Measurements from ENCODE around the gene MRGPRF. TPM values are rescaled to one million over a fixed set of nuclear protein-coding genes. Genes with fewer than 3 reads are reported as not detected.

MRGPRF gene
- total RNA-seq, 2 donors from 2014 or later = 4.7 to 7.6 TPM

DNA sequence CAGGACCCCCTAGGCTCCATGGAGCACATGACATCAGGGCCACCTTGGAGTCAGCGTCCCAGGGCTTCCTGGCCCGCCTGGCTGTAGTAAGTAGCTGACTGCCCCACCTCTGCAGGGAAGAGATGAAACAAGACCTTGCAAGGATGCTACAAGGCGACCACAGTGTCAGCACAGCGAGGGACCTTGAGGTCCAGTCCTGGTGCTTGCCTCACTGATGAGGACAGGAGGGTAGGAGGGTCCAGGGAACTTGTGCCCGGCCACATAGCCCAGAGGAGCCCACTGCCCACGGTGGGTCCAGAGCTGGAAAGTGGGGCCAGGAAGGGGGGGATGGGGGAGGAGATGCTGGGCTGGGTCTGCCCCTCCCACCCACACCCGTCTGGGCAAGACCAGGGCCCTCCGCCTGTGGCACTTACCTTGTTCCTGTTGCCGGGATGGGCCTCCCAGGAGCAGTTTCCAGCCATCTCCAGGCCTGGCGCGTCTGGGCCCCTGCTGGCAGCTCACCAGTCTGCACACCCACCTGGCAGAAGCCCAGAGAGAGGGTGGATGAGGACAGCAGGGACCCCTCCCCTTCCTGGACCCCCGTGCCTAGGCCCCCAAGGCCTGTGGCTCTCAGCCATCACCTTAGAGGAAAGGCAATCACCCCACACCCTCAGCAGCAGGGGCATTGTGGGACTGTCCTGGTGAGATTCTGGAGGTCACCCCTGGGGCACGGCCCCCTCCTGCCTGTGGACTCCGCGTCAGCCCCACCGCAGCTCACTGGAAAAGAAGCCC, 3.4 kb downstream of the MRGPRF start:
- Histone ChIP-seq H3K4me1 (peaks cover 38% of the 10 kb centered on the region), H3K36me3 (replicated peaks in 1 of 2; ENCODE audit: insufficient read depth in 1 of 2, low read depth in 2 of 2) (no peaks in the 10 kb centered on the region), H3K9me3 (no peaks in the 10 kb centered on the region), H3K4me3 (no peak overlapping the region), H3K27me3 (peaks cover 0 to 5% of the 10 kb centered on the region in 2 donors), H3K27ac (peak overlapping the region in 2 of 4 donors; percentile 67 to 76)
- no peak for ATAC-seq
- no peak for TF ChIP-seq POLR2A (IDR thresholded peaks at IDR 0.05)
- TF ChIP-seq, protein P1, sequence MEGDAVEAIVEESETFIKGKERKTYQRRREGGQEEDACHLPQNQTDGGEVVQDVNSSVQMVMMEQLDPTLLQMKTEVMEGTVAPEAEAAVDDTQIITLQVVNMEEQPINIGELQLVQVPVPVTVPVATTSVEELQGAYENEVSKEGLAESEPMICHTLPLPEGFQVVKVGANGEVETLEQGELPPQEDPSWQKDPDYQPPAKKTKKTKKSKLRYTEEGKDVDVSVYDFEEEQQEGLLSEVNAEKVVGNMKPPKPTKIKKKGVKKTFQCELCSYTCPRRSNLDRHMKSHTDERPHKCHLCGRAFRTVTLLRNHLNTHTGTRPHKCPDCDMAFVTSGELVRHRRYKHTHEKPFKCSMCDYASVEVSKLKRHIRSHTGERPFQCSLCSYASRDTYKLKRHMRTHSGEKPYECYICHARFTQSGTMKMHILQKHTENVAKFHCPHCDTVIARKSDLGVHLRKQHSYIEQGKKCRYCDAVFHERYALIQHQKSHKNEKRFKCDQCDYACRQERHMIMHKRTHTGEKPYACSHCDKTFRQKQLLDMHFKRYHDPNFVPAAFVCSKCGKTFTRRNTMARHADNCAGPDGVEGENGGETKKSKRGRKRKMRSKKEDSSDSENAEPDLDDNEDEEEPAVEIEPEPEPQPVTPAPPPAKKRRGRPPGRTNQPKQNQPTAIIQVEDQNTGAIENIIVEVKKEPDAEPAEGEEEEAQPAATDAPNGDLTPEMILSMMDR (IDR thresholded peaks at IDR 0.05) = no peak
- WGBS, 2 donors = 55 to 67% methylated on average over 9 to 13 of the region's 16 CpGs
- no peak for DNase-seq
- intact Hi-C loops (cut with DNase I) = no loop called here

DNA sequence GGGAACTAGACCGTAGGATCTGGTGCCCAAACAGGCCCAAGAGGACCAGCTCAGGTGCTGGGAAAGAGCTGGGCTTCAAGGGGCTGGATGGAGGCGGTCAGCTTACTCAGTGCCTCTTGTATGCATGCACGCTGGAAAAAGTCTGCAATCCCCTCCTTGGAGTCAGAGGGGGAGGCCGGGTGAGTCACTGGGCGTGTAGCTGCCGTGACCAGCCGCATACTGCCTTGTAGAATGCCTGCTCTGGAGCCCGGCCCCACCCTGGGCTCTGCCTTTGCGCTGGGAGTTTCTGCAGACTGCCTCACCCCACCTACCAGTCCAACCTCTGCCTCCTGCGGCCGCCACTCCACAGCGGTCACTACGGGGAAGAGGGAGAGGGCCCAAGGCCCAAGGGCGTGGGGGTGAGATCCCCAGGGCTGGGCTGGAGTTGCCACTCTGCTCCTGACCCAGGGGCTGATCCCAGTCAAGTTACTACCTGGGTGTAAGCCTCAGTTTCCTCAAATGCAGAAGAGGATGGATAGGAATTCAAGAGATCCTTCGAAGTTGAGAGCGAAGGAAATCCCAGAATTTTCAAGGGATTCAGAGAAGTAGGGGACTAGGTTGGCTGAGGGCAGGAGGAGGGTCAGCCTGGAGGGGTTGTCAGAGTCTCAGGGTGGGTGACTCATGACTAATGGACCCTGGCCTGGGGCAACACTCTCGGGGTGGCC, 4.2 kb downstream of the MRGPRF start:
- Histone ChIP-seq H3K4me1 (peaks cover 38% of the 10 kb centered on the region), H3K9me3 (no peaks in the 10 kb centered on the region), H3K27me3 (peaks cover 0 to 5% of the 10 kb centered on the region in 2 donors), H3K4me3 (no peak overlapping the region), H3K27ac (peak overlapping the region in 3 of 4 donors; percentile 16 to 76 (median 67)), H3K36me3 (replicated peaks in 1 of 2; ENCODE audit: insufficient read depth in 1 of 2, low read depth in 2 of 2) (no peaks in the 10 kb centered on the region)
- WGBS, 2 donors = 55 to 62% methylated on average over 17 of the region's 17 CpGs
- ATAC-seq = peak; percentile 49
- DNase-seq = peak in 3 of 4 donors; percentile 46 to 70 (median 60)
- peak in 2 of 3 donors; percentile 3 to 9 for TF ChIP-seq POLR2A (IDR thresholded peaks at IDR 0.05)
- TF ChIP-seq, protein P1 (IDR thresholded peaks at IDR 0.05) = no peak
- intact Hi-C loops (cut with DNase I) = no loop called here

DNA sequence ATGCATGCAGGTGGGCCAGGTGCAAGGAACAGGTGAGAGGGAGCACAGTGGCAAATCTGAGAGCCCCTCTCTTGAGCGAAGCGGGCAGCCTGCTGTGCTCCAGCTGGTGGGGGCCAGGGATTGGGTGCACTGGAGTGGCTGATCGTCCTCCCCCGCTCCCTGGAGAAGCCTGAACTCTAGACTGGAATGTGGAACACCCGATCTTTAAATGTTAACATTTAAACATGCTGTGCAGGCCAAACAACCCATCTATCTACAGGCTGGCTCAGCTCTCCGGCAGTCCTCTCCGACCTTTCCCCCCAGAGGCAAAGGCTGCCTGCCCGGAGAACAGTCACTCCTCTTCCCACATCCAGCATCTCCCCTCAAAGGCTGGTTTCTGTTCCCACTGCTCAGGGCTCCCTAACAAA, 5.1 kb downstream of the MRGPRF start:
- Histone ChIP-seq H3K27me3 (no peaks in the 10 kb centered on the region), H3K27ac (peak overlapping the region in 3 of 4 donors; percentile 16 to 76 (median 67)), H3K4me1 (peaks cover 32% of the 10 kb centered on the region), H3K9me3 (no peaks in the 10 kb centered on the region), H3K4me3 (no peak overlapping the region), H3K36me3 (replicated peaks in 1 of 2; ENCODE audit: insufficient read depth in 1 of 2, low read depth in 2 of 2) (no peaks in the 10 kb centered on the region)
- peak in 1 of 4 donors; percentile 38 for DNase-seq
- TF ChIP-seq POLR2A (IDR thresholded peaks at IDR 0.05) = peak in 1 of 3 donors; percentile 2
- TF ChIP-seq, protein P1 (IDR thresholded peaks at IDR 0.05) = no peak
- 28 to 30% methylated on average over 8 of the region's 8 CpGs for WGBS, 2 donors
- peak; percentile 41 for ATAC-seq
- intact Hi-C loops (cut with DNase I) = no loop called here

DNA sequence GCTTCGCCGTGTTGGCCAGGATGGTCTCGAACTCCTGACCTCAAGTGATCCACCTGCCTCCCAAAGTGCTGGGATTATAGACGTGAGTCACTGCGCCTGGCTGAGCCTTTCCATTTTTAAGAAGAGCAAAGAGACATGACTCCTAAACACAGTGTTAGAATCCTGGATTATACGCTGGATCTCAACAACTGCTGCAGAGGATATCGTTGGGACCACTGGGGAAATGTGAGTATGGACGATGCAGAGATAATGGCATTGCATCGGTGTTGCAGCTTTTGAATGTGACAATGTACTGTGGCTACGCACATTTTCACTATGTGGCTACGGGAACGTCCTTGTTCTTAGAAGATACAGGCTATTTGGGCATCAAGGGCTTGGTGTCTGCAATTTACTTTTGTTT, 6.2 kb downstream of the MRGPRF start:
- Histone ChIP-seq H3K27ac (peak overlapping the region in 2 of 4 donors; percentile 67 to 76), H3K36me3 (replicated peaks in 1 of 2; ENCODE audit: insufficient read depth in 1 of 2, low read depth in 2 of 2) (no peaks in the 10 kb centered on the region), H3K4me1 (peaks cover 32% of the 10 kb centered on the region), H3K27me3 (no peaks in the 10 kb centered on the region), H3K4me3 (no peak overlapping the region), H3K9me3 (no peaks in the 10 kb centered on the region)
- no peak for TF ChIP-seq POLR2A (IDR thresholded peaks at IDR 0.05)
- TF ChIP-seq, protein P1 (IDR thresholded peaks at IDR 0.05) = no peak
- DNase-seq = no peak
- no peak for ATAC-seq
- intact Hi-C loops (cut with DNase I) = no loop called here
- WGBS, 2 donors = 73 to 78% methylated on average over 12 of the region's 12 CpGs

Measured in body of pancreas (tissue), 4 donors.